HG03103 (cell line): ENCODE results near the gene GALNT9.

Source experiments
- ATAC-seq: cut with Tn5 transposase; IDR thresholded peaks from one replicate; pipeline ENCODE4 v1.9.1; 2021; ENCODE audit warnings: low read depth; ENCODE audit not compliant: unreplicated experiment

The GALNT9 gene

GRCh38 chr12:132282950-132283771 lies 46.2 kb downstream of the GALNT9 start:
- no peak for ATAC-seq

DNA sequence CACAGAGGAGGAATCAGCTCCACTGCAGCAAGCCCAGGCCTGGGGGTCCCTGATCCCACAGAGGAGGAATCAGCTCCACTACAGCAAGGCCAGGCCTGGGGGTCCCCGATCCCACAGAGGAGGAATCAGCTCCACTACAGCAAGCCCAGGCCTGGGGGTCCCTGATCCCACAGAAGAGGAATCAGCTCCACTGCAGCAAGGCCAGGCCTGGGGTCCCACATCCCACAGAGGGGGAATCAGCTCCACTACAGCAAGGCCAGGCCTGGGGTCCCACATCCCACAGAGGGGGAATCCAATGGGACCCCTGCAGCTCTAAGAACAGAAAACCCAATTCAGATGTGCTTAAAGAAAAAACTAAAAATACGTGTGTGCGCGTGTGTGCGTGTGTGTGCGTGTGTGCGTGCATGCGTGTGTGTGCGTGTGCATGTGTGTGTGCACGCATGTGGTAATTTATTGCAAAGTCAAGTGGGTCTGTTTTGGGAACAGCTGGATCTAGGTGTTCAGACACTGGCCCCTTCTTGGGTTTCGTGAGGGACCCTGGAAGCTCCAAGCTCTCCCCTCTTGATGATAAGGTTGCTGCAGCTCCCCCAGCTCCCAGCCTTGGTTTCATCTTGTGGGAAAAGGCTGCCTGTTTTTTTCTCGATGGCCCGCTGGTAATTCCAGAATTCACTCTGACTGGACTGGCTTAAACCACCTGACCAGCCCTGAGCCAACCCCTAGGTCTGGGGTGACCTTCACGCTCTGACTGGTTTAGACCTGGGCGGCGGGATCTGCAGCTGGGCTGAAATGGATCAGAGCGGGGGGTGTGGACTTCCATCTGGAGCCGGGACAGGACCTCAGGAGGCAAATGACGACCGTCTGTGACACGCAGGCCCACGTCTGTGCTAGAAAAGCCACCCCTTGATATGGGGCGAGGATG lies 47.1 kb downstream of the GALNT9 start:
- ATAC-seq: no peak

- ATAC-seq: no peak
Observed at GRCh38 chr12:132281038-132281437, 48.4 kb downstream of the GALNT9 start.

DNA sequence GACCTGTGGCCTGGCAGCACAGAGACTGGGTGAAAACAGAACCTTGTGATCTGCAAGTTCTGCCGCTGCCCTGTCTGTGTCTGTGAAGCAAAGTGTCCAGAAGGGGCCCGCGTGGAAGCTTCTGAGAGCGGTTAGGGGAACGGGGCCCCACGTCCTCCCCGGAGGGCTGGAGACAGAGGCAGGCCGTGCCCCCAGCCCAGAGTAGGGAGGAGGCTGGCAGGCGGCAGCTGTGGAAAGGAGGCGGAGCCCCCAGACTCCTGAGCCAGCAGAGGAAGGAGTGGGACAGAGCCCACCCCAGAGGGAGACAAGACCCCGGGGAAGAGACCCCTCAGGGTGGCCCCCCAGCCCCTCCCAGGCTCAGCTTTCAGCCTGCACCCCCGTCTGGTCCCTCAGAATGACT lies 49.0 kb downstream of the GALNT9 start:
- no peak for ATAC-seq

GRCh38 chr12:132279930-132280329 lies 49.5 kb downstream of the GALNT9 start:
- no peak for ATAC-seq

- no peak for ATAC-seq
Observed at GRCh38 chr12:132279184-132279889, 50.1 kb downstream of the GALNT9 start.

GRCh38 chr12:132278401-132279183 lies 50.8 kb downstream of the GALNT9 start:
- ATAC-seq: no peak

GRCh38 chr12:132277949-132278348 lies 51.4 kb downstream of the GALNT9 start:
- no peak for ATAC-seq

DNA sequence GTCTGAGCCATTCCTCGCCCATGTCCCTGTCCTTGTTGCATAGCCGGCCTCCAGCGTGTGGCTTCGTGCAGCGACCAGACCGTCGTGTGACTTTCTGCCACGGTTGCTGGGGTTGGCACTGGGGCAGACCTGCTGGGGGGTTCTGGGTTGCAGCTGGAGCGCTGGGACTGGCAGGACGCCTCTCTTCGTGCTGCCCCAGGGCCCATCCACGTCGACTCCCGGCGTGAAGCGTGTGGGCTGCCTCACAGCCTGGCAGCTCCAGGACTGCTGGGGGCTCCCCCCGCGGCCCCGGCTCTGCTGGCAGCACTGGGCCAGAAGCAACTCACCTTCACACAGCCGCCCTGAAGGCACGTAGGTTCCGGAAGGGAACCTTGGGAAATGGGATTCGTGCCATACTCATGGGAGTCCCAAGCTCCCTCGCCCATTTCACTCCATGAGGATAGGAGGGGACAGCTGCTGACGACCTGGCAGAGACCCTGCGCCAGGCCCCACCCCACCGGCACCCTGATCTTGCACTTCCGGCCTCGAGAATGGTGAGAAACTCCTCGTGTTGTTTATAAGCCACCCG lies 51.9 kb downstream of the GALNT9 start:
- no peak for ATAC-seq

DNA sequence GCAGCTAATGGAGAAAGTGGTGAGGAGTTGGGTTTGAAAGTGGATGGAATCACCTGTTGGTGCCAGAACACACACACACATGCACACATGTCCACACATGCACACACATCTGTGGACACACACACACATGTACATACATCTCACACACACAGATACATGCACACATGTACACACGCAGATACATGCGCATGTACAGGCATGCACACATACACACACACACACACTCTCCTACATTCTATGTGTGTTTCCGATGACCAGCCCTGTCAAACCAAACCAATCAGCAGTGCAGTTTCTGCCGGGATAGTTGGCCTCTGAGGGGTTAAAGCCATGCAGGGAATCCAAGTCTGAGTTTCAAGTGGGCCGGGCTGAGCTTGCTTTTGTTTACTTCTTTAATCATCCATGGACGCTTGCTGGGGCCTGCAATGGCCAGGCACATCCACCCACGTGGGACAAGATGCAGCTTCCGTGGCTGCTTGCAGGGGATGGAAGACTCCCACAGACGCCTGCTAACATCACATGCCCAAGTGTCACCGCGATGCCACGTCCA lies 52.5 kb downstream of the GALNT9 start:
- no peak for ATAC-seq

GRCh38 chr12:132276066-132276826 lies 53.1 kb downstream of the GALNT9 start:
- no peak for ATAC-seq

GRCh38 chr12:132275631-132276030 lies 53.8 kb downstream of the GALNT9 start:
- ATAC-seq: no peak

GRCh38 chr12:132275110-132275531 lies 54.3 kb downstream of the GALNT9 start:
- ATAC-seq: no peak

DNA sequence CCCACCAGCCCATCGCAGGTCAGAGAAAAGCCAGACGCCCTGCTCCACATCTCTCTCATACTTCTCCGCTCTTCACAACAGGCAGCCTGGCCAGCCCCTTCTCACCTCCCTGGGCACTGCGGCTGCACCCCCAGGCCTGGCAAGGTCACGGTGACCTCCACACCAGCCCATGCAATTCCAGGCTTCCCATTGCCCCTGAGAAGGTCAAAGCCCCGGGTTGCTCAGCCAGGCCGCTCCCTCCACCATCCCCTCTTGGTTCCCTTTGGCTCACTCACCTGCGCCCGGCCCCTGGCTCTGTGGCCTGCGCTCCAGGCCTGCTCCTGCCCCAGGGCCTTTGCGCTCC lies 55.4 kb downstream of the GALNT9 start:
- ATAC-seq: no peak

DNA sequence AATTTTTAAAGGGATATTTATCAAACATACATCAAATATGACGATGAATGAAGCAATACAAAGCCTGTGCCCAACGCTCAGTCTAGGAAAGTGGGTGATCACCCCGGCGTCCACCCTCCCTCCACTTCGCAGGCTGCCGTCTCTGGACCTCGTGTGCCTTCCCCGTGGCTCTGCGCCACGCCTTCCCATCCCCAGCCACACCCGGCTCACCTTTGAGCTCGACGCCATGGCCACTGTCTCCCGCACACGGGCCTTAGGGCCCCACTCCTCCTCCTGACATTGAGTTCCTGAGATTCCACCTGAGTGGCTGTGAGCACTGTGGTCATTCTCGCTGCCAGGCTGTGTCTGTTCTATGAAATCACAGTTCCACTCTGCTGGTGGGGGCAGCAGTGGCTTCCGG lies 56.7 kb downstream of the GALNT9 start:
- no peak for ATAC-seq

- ATAC-seq: no peak
Observed at GRCh38 chr12:132271755-132272092, 57.7 kb downstream of the GALNT9 start.

DNA sequence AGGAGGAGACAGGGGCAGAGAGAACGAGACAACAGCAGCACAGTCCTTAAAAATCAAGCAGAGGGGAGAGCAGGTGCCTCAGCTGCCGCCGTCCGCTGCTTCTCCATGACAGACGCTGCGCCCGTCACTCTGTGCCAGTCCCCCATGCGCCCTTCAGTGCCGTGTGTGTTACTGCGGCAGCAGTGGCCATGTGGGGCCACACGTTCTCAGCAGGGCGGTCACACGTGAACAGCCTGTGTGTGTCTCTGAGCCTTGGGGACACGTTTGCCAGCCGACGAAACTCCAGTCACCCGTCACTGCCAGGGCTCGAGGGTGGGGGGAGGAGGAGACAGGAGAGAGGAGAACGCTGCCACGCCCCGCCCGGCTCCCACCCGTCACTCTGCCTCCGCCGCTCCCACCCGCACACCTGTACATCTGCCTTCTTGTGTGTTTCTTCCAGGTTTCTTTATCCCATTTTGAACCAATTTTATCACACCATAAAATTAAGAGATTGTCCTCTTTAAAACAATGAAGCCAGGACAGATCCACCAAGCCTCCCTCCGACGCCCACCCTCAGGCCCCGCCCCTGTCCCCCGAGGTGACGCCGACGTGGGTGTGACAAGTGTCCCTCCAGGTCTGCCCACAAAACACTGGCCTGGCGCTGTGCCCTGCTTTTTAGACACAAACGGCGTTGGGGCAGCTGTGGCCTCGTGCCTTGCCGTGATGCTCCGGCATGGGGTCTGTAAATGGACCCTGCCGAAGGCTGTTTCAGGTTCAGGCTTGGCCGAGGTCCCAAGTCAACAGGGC lies 58.2 kb downstream of the GALNT9 start:
- no peak for ATAC-seq

GRCh38 chr12:132270516-132270915 lies 58.9 kb downstream of the GALNT9 start:
- ATAC-seq: no peak
